Measurements from ENCODE around the gene RPL32. TPM values are rescaled to one million over a fixed set of nuclear protein-coding genes. Genes with fewer than 3 reads are reported as not detected.

RPL32 gene
- total RNA-seq, 1 donor from 2014 or later, result 722 TPM

- intact Hi-C loops (cut with DNase I), result no loop called here
- no peak for DNase-seq (ENCODE audit: low spot score)
Observed at GRCh38 chr3:12837295-12837986, 3.9 kb downstream of the RPL32 start.

DNA sequence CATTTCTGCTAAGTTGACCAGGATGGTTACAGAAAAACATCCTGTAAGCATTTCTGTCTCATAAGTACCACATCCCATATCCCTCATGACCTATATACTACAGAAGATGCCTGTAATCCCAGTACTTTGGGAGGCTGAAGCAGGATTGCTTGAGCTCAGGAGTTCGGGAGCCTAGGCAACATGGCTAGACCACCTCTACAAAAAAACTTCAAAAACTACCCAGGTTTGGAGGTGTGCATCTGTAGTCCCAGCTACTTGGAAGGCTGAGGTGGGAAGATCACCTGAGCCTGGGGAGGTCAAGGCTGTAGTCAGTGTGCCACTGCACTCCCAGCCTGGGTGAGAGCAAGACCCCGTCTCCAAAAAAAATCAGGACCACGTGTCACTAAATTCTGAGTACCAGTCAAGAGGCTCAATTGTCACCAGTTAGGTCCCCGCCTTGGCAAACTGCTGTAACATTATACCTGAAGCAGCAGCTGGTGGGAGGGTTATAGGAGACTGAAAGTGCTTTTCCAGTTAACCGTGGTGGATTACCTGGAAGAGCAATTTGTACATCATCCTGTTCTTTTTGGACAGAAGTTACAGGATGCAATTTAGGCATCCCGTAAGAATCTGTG is 6.2 kb downstream of the RPL32 start:
- DNase-seq (ENCODE audit: low spot score), result no peak
- intact Hi-C loops (cut with DNase I), result no loop called here

GRCh38 chr3:12833222-12834161 is 7.9 kb downstream of the RPL32 start:
- intact Hi-C loops (cut with DNase I), result no loop called here
- DNase-seq (ENCODE audit: low spot score), result no peak

DNA sequence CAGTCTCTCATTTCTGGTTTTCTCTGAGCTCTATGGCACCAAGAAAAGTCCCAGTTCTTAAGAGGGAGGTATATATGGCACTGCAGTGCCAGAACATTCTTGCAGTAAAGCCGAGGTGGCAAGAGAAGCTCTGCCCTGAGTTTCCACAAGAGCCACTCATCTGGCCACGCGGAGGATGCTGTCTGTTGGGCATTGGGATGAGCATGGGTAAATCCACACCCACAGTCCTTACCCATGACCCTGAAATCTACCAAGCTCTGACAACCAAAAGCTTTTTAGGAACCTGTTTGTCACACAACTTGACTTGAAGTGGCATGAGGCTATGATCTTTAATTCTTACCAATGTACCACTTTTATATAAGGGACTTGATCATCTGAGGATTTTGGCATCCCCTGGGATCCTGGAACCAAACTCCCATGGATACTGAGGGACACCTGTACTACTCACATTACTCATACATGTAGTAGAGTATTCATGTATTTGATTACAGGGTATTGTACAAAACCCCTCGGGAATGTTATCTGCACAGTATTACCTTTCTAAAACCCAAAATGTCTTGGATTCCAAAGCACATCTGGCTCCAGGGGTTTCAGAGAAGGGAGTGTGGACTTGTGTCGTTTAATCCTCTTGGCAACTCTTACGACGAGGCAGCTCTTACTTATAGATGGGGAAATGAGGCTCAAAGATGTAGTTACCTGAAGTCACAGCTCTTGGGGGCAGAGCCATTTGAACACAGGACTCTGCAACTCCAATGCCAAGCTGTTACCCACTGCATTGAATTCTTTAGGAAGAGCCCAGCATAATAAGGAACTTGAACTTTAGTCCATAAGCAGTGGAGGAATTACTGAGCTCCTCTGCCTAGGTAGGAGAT is 8.8 kb downstream of the RPL32 start:
- intact Hi-C loops (cut with DNase I), result no loop called here
- DNase-seq (ENCODE audit: low spot score), result no peak

DNA sequence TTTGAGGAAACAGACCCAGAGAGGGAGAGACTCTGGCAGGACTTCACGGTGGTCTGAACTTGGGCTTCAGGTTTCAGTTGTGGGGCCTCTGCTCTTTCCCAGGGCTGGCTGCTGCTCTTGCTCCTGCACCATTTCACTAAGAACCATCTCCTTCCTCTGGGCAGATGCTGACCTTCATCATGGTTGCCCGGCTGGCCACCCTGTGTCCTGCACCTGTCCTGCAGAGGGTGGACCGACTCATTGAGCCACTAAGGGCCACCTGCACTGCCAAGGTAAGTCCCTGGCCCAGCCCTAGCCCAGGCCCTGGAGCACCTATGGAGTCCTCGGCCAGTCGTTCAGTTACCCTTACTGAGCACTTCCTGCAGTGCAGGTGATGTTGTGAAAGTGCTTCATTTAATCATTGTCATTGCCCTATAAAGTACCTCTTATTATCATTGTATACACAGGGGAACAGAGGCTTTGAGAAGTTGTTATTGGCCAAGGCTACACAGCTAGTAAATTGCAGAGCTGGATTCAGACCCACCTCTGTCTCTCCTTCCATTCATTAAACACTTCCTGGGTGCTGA is 10.0 kb downstream of the RPL32 start:
- intact Hi-C loops (cut with DNase I), result no loop called here
- DNase-seq (ENCODE audit: low spot score), result no peak

GRCh38 chr3:12830785-12831156 is 10.6 kb downstream of the RPL32 start:
- intact Hi-C loops (cut with DNase I), result no loop called here
- DNase-seq (ENCODE audit: low spot score), result no peak

- intact Hi-C loops (cut with DNase I), result no loop called here
- DNase-seq (ENCODE audit: low spot score), result no peak
Observed at GRCh38 chr3:12829886-12830784, 11.2 kb downstream of the RPL32 start.

DNA sequence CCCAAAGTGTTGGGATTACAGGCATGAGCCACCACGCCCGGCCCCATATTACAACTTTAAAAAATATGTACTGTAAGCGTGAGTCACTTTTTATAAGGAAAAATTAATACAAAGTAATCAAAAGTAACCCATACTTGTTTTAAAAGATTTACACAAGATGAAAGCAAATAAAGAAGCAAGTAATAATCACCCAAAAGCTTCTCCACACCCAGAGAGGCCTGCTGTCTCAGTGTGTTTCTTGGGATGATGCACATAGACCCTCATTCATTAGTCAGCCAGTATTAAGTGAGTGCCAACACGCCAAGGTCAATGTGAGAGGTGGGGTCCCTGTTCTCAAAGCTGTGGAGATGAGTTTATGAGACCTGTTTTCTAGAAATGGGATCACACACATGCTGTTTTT is 12.0 kb downstream of the RPL32 start:
- no peak for DNase-seq (ENCODE audit: low spot score)
- intact Hi-C loops (cut with DNase I), result no loop called here

DNA sequence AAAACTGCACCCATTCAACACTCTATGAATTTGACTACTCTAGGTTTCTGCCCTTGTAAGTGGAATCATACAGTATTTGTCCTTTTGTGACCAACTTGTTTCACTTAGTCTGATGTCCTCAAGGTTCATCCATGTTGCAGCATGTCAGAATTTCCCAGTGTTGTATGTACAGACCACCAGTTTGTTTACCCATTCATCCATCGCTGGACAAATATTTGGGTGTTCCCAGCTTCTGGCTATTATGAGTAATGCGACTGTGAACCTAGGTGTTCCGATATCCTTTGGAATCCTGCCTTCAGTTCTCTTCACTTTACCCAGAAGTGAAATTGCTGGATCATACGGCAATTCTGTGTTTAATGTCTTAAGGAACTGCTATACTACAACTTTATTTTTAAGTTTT is 12.6 kb downstream of the RPL32 start:
- DNase-seq (ENCODE audit: low spot score), result no peak

GRCh38 chr3:12825156-12825555 is 16.2 kb downstream of the RPL32 start:
- intact Hi-C loops (cut with DNase I), result no loop called here

More for the DNA sequence above, 12.6 kb downstream of the RPL32 start:
- intact Hi-C loops (cut with DNase I), result no loop called here

GRCh38 chr3:12824299-12824698 is 17.1 kb downstream of the RPL32 start:
- intact Hi-C loops (cut with DNase I), result no loop called here

More at GRCh38 chr3:12825156-12825555, 16.2 kb downstream of the RPL32 start:
- no peak for DNase-seq (ENCODE audit: low spot score)

DNA sequence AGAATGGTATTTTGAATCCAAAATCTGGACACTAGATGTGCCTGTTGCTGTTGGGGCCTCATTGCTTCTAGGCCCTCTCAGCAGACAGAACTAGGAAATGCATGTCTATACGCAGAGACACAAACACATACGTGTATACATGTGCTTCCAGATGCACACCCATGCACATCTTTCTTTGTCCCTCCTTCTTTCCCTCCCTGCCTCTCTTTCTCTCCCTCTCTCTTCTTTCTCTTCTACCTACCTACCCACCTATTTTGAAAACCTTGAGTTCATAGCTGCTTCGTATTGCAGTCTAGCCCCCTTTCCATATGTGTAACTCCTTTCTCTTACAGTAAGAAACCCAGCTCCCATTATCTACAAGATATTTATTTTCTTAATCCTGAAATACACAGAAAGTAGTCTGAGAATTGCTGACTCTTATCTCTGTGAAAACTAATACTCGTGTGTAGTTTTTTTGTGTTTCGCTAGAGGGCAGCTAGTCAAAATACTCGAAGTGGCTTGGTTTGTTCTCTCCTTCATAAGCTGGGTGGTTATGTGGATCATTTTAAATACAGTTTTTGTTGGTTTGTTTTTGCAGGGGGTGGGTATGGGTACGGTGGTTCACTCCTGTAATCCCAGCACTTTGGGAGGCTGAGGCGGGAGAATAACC is 18.5 kb downstream of the RPL32 start:
- DNase-seq (ENCODE audit: low spot score), result no peak
- intact Hi-C loops (cut with DNase I), result no loop called here

More at GRCh38 chr3:12824299-12824698, 17.1 kb downstream of the RPL32 start:
- no peak for DNase-seq (ENCODE audit: low spot score)

DNA sequence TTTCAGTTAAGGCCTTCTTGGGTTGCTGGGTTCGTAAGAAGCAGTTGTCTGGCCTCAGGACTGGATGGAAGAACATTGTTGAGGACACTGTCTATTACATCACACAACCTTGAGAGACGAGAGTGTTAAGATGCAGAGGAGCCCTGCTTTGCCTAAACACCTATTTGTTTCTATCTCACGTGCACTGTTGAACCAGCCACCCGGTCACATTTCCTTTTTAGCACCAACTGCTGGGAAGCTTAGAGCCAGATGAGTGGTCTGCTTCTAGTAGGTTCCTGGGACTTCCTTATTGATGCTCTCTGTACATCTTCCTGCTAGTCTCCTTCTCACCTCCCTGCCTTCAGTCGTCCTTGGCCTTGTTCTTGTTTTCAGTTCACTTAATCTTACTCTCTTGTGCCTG is 22.6 kb downstream of the RPL32 start:
- DNase-seq (ENCODE audit: low spot score), result no peak
- intact Hi-C loops (cut with DNase I), result no loop called here

DNA sequence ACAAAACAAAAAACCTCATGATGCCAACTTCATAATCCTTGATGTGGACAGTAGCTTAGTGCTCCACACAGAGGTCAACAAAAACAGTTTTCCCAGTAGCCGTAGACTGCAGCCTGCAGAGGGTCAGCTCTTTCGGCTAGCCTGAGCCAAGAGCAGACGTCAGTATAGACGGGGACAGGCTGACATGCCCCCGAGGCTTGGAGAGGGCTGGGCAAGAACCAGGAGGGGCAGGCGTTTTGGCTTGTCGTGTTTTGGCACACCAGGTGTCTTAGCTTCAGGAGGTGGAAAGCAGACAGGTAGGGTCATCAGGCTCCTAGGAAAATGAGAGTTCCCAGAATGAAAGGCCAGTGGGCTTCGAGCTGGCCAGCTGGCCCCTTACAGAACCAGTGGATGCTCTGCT is 23.1 kb downstream of the RPL32 start:
- intact Hi-C loops (cut with DNase I), result no loop called here
- DNase-seq (ENCODE audit: low spot score), result no peak

GRCh38 chr3:12817343-12817710 is 24.0 kb downstream of the RPL32 start:
- intact Hi-C loops (cut with DNase I), result no loop called here
- DNase-seq (ENCODE audit: low spot score), result no peak

DNA sequence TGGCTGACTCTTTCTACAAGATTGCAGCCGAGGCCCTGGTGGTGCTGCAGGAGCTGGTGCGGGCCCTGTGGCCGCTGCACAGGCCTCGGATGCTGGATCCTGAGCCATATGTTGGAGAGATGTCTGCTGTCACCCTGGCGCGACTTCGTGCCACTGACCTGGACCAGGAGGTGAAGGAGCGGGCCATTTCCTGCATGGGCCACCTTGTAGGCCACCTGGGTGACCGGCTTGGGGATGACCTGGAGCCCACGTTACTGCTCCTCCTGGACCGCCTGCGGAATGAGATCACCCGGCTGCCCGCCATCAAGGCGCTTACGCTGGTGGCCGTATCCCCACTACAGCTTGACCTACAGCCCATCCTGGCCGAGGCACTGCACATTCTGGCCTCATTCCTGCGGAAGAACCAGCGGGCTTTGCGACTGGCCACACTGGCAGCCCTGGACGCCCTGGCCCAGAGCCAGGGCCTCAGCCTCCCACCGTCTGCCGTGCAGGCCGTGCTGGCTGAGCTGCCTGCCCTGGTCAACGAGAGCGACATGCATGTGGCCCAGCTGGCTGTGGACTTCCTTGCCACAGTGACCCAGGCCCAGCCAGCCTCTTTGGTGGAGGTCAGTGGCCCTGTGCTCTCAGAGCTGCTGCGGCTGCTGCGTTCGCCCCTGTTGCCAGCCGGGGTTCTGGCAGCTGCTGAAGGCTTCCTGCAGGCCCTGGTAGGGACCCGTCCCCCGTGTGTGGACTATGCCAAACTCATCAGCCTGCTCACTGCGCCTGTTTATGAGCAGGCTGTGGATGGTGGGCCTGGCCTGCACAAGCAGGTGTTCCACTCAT is 24.6 kb downstream of the RPL32 start:
- DNase-seq (ENCODE audit: low spot score), result no peak
- intact Hi-C loops (cut with DNase I), result no loop called here

- intact Hi-C loops (cut with DNase I), result no loop called here
- DNase-seq (ENCODE audit: low spot score), result no peak
Observed at GRCh38 chr3:12815719-12816118, 25.6 kb downstream of the RPL32 start.

Measured in cardiac septum (tissue), 1 donor.